T1000 (cell line): ENCODE data around the gene FTCD.
"Not testable (repeated sequence)": the region's sequence is repeated elsewhere in the genome, so short reads cannot be mapped to it uniquely, and the experiment has no call there.

Experiments
- DNase-seq: peaks from one replicate; lab custom pipeline; 2025; ENCODE audit warnings: mixed read lengths; lab: John Stamatoyannopoulos, UW

FTCD gene

DNA sequence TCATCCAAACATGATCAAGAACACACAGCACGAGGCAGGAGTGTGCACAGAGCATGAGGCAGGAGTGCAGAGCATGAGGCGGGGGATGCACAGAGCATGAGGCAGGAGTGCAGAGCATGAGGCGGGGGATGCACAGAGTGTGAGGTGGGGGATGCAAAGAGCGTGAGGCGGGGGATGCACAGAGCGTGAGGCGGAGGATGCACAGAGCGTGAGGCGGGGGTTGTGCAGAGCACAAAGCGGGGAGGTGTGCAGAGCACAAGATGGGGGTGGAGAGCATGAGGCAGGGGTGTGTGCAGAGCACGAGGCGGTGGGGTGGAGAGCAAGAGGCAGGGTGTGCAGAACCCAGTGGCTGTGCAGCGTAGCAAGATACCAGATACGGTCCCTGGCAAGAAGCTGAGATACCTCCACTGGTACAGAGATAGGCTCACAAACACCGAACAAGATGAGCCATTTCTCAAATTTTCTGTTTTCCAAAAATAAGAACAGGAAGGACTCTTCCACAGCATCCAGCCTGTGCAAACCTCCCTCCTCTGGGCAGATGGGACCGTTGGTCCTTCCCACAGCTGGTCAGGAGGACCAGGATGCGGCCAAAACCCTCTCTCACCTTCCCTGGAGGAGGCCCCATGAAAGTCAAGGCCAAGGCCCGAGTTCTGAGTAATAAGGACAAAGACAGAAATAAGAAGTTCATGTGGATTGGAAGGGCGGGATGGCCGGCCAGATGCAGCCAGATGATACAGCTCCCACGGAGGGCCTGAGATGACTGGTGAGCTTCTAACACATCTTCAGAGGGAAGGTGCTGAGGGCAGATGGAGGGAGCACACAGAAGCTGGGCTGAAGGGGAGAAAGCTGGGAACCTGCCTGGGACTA lies 16.9 kb upstream of the FTCD start:
- DNase-seq: no peak

DNA sequence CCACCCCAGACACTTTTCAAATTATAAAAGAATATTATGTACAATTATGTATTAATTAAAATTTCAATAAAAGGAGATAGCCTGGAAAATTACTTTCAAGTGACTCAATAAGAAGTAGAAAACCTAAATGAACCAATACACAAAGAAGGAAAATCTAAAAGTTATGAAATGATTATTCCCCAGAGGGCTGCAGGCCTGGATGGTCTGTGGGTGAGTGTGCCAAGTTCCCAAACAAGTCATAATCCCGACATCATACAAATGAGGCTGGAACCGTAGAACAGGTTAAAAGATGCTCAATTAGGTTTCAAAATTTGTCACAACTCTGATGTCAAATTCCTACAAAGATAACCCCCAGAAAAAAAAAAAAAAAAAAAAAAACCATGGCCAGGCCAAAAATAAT lies 16.2 kb upstream of the FTCD start:
- DNase-seq: no peak

DNA sequence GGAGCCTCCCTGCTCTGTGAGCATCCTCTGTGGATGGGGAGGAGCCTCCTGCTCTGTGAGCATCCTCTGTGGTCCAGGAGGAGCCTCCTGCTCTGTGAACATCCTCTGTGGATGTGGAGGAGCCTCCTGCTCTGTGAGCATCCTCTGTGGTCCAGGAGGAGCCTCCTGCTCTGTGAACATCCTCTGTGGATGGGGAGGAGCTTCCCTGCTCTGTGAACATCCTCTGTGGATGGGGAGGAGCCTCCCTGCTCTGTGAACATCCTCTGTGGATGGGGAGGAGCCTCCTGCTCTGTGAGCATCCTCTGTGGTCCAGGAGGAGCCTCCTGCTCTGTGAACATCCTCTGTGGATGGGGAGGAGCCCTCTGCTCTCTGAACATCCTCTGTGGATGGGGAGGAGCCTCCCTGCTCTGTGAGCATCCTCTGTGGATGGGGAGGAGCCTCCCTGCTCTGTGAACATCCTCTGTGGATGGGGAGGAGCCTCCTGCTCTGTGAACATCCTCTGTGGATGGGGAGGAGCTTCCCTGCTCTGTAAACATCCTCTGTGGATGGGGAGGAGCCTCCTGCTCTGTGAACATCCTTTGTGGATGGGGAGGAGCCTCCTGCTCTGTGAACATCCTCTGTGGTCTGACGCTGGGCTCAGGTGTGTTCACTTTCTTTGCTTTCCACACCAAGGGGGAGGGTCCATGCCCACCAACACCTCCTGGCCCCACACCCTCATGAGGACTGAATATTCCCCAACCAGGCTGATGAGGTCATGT lies 15.2 kb upstream of the FTCD start:
- not testable (repeated sequence) for DNase-seq

DNA sequence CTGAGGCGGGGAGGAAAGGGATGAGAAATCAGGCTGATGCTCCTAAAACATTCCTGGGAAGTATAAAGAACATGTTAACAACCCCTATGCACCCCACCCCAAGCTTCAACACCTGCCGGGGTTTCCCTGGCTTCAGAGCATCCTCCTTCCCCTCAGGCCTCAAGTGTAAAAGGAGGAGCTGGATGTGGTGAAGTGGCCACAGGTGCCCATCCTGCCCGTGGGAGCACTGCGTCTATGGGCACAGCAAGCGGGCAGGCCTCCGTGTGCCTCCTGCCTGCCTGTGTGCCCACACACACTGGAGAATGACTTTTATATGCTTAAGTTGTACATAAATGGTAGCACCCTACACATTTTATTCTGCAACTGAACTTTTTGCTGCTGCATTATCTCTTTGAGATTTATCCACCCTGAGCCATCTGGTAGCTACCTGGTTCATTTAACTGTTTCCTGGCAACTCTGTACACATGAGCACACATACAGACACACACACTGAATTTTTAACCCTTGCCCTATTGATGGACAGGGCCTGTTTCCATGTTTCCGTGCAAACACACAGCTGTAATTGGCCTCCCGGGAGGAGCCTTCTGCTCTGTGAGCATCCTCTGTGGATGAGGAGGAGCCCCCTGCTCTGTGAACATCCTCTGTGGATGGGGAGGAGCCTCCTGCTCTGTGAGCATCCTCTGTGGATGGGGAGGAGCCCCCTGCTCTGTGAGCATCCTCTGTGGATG lies 13.4 kb upstream of the FTCD start:
- no peak for DNase-seq

DNA sequence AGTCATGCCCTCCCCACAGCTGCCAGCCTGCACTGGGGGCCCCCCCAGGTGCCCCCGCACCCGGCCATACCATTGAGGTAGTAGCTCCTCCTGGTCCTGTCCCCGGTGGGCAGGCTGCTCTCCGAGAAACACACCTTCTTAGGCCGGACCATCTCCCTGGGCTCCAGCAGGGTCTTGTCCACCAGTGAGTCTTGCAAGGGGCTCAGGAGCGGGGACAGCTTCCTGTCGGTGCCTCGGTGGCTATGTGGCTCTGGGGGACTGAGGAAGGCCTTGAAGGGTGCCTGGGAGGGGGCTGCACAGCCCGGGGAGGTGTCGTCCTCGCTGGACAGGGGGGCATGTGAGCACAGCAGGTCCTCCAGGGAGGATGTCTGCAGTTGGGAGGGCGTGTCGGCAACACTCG lies 12.9 kb upstream of the FTCD start:
- DNase-seq: no peak

DNA sequence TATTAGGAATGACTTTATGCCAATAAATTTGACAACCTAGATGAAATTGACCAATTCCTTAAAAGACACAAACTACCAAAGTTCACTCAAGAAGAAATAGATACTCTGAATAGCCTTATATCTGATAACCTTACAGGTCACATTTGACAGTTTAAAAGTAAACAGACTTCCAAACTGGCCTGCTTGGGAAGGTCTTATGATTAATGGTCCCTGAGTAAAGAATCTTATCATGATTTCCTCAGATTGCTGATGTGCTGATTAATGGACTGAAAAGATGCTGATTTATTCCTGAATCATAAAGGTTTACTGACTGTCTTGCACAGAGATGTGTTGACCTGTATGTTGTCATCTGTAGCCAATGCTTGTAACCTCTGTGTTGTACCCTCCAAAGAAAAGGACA lies 9.7 kb upstream of the FTCD start:
- no peak for DNase-seq

DNA sequence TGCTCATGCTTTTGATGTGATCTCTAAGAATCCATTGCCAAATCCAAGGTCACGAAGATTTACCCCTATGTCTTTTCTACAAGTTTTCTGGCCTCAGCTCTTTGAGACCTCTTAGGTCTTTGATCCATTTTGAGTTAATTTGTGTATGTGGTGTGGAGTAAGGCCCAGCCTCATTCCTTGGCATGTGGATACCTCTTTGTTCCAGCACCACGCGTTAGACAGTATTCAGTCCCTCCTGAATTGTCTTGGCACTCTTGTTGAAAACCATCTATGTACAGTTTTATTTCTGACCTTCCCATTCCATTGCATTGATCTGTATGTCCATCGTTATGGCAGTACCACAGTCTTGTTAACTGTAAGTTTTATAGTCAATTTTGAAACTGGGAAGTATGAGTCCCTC lies 8.0 kb upstream of the FTCD start:
- DNase-seq: no peak

DNA sequence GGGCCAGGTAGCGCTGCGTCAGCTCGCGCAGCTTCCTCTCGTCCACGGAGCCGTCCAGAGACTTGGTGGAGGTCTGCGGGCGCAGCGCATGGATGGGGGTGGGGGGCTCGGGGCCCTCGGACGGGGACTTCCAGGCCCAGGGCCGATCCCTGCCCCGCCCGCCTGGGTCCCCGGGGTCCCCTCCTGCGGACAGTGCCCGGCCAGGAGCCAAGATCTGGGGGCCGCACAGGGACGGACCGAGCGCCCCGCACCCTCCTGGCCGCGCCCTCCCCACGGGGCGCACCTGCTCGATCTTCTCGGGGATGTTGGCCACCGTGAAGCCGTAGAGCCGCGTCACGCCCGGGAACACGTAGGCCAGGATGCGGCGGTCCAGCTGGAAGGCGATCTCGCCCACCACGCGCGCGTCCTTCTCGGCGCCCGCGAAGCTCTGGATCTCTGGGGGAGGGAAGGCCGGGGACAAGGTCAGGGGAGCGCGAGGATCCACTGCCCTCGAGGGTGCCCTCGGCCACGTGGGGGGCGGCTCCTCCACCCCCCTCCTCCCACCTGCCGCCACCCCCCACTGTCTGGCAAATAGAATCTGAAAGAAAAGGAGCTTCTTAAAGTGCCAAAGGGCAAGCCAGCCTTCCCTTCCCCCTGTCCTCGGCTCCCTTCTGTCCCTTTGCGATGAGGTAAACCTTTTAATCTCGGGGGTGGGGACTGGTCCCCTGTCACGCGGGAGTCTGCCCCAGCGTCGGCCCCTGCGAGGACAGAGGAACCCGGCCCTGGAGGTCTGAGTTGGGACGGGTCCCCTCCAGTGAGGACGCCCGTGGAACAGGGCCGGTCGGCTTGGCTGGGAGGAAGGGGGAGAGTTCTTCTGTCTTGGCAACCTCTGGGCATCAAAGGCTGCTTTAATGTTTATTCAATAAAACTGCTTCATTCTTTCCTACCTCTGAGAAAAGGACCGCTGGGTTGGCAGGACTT lies 6.5 kb upstream of the FTCD start:
- no peak for DNase-seq

DNA sequence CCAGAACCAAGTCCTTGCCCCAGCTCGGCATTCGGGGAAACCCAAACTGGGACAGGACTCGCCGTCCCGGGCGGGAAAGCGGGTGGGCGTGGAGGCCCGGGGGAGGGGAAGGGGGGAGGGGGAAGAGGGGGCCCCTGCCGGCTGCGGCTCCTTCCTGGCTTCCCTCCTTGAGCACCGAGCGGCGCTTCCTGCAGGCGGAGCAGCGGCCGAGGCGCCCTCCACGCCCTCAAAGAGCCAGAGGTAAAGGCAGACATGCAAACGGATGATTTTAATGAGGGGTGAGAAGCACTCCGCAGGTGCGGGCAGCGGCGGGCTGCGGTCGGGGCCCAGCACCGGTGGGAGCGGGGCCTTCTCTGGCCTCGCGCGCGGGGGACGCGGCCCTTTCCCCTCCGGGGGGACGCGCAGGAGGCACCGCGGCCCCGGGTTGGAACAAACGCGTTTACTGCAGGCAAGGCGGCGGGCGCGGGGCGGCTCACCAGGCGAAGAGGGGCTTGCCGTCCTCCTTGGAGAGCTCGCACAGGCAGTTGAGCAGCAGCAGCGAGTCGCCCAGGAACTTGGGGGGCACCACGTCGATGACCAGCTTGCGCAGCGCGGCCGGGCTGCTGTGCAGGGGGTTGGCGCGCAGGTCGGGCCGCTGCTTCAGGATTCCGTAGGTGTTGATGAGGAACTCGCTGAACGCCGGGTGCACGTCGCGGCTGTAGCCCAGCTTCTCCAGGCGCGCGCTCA lies 5.7 kb upstream of the FTCD start:
- no peak for DNase-seq

DNA sequence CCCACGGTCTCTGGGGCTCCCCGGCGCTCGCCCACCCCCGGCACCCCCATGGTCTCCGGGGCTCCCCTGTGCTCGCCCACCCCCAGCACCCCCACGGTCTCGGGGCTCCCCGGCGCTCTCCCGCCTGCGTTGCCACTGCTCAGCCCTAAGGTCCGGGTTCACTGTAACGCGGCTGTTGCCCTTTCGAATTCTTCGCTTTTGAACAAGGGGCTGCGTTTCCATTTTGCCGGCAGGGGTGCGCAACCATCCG lies 5.2 kb upstream of the FTCD start:
- DNase-seq: no peak

DNA sequence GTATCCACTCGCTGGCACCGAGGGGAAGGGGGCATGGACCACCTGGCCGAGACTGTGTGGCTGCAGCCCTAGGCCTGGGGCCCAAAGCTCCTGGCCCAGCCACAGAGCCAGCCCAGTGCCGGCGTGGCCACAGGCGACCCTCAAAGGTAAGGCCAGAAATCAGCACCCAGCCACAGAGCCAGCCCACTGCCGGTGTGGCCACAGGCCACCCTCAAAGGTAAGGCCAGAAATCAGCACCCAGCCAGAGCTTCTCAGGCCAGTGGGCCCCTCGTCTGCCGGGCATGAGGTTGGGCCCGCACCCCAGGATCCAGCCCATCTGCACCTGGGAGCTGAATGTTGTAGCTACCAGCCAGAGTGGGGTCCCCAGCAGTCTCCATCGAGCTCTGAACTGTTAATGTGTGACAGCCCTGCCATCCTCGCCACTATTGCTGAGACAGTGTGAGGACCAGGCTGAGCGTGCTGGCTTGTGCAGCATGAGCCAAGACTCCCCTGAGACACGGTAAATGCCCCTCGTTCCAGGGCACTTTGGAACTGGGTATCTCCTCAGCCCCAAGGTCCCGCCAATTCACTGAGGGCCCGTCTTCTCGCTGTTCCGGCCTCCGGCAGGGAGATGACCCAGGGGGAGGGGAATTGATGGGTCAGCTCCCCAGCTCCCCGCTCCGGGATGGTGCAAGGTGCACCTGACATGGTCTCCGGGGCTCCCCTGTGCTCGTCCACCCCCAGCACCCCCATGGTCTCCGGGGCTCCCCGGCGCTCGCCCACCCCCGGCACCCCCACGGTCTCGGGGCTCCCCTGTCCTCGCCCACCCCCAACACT lies 4.7 kb upstream of the FTCD start:
- no peak for DNase-seq

DNA sequence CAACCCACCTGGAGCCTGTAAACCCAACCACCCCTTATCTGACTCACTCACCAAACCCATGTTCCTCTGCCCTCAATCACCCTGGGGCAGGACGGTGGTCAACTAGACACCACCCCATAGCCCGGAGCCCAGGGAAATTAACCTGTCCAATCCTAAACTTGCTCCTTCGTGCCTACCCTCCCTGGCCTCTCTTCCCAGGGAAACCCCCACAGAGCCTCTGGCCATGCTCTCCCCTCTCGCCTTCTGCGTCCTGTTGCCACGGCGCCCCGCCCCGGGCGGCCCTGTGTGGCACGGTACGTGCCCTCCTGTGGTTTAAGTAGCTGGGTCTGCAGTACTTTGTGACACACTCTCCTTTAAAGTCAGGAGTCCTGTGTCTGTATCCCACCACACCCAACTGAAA lies 4.0 kb upstream of the FTCD start:
- no peak for DNase-seq

DNA sequence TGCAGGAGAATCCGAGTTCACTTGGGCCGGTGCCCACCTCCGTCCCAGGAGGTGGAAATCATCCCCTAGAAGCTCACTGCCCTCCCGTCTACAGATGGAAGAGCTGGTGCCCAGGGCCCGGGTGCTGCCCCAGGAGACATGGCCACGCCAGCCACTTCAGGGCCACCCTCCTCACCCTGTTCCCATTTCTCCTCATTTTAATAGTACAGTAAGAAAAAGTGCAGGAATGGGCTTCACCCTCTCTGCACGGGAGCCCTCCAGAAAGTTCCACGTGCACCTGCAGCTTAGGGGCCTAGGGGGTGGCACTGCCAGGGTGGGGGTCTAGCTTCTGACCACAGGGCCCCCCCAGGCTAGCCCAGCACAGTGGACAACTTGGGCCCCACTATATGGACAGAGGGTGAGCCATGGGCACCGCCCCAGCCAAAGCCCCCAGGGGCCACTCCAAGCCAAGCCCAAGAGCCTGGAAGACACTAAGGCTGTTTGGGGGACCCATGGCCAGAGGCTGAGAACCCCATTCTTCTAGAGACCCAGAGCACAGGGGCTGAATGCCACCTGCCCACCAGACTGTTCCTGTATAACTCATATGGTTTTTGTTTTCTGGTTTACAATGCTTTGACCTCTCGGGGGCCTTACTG lies 3.4 kb upstream of the FTCD start:
- DNase-seq: no peak

DNA sequence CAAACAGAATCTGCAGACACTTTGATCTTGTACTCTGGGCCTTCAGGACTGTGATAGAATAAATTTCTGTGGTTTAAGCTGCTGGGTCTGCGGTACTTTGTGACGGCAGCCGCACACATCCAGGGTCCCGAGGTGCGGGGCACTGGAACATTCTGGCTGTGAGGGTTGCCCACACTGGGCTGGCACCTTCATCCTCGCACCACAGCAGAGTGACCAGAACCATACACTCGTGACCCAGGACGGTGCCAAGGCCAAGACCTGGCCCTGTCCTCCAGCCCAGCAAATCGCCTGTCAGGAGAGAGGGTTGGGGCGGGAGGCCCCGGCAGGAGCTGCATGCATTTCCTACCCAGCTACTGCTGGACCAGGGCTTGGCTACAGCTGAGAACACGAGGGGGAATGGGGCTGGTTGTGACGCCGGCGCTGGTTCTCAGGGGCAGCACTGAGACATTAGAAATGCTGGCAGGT lies 2.6 kb upstream of the FTCD start:
- DNase-seq: no peak

DNA sequence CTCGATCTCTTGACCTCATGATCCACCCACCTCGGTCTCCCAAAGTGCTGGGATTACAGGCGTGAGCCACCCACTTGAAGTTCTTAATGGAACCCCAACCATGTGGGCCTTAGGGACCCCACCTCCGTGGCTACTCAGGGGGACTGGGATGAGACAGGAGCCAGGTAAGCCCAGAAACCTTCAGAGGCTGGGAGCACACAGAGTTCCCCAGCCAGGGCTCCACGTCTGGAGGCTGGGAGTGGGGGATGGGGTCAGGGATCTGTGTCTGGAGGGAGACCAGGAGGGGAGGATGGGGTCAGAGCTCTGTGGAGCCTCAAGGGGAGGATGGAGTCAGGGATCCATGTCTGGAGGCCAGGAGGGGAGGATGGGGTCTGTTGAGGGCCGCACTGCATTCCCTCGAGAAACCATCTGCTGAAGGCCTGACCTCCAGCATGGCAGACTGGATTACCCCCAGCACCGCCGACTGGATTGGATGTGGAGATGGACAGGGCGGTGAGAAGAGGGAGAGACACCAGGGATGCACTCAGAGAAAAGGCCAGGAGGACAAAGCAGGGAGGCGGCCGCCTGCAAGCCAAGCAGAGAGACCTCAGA lies 2.1 kb upstream of the FTCD start:
- DNase-seq: no peak

DNA sequence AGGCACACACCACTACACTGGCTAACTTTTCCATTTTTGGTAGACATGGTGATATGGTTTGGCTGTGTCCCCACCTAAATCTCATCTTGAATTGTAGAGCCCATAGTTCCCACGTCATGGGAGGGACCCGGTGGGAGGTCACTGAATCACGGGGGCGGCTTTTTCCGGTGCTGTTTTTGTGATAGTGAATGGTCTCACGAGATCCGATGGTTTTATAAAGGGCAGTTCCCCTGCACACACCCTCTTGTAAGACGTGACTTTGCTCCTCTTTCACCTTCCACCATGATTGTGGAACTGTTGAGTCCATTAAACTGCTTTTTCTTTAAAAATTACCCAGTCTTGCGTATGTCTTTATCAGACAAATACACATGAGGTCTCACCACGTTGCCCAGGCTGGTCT lies 1.3 kb upstream of the FTCD start:
- DNase-seq: no peak

DNA sequence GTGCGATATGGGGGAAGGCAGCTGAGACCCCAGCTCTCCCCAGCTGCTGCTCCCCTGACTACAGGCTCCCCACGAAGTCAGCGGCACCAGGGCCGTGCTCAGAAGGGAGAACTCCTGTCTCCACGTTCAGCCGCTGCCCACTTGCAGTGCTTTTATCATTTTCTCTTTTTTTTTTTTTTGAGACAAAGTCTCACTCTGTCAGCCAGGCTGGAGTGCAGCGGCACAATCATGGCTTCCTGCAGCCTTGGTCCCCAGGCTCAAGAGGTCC lies 933 bp upstream of the FTCD start:
- DNase-seq: no peak

DNA sequence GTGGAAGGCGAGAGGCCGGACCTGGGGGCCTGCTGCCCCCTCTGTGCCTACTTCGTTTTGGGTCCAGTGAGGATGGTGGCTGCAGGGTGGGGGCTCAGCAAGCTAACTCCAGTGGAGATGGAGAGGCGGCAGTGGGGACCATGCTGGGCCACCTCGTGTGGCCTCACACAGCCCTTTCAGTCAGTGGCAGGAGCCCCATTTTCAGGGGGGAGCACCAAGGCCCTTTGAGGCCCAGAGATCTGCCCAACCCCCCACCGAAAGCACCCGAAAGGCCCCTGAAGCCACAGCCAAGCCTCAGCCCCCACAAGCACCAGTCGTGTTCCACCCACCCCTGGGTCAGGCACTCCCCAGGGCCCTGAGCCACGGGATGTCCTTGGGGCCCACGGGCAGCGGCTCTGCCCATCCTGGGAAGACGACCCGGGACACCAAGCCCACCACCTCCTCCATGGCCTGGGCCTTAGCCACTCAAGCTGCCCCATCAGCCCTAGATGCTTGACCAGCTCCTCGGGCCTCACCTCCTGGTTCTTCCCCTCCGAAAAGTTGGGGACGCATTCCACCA lies 345 bp downstream of the FTCD start:
- DNase-seq: no peak
